ENCODE results near the gene MACF1. TPM values are rescaled to one million over a fixed set of nuclear protein-coding genes. Genes with fewer than 3 reads are reported as not detected.

Gene MACF1
- total RNA-seq, 1 experiment from 2014 or later, result 190 TPM

GRCh38 chr1:39387452-39387851, 183.0 kb downstream of the MACF1 start:
- Histone ChIP-seq H2BK12ac (ENCODE audit: insufficient read length, low read depth, low read length) (no peak overlapping the region), H4K91ac (ENCODE audit: insufficient read length, low read depth, low read length) (no peak overlapping the region), H3K23ac (ENCODE audit: insufficient read length, low read depth, low read length) (no peak overlapping the region), H2BK120ac (ENCODE audit: low read depth, low read length, poor library complexity, severe bottlenecking) (no peak overlapping the region), H2BK5ac (ENCODE audit: insufficient read length, low read length) (no peak overlapping the region), H3K27ac (ENCODE audit: insufficient read length, low read depth, low read length) (no peak overlapping the region), H3K9ac (ENCODE audit: extremely low read depth, insufficient read length, low read length) (no peak overlapping the region), H4K5ac (ENCODE audit: insufficient read length, low read depth, low read length) (no peak overlapping the region), H4K8ac (replicated peaks; ENCODE audit: insufficient read length, low read depth, low read length) (no peak overlapping the region), H3K23me2 (ENCODE audit: insufficient read length, low read depth, low read length, poor library complexity, severe bottlenecking) (no peaks in the 10 kb centered on the region), H2AFZ (ENCODE audit: low read length) (no peak overlapping the region), H2BK15ac (ENCODE audit: low read depth, low read length) (no peak overlapping the region), H3K79me2 (ENCODE audit: insufficient read depth, low read length) (no peaks in the 10 kb centered on the region; the same call in 1 of the 2 replicates), H3K27me3 (ENCODE audit: insufficient read depth, low read length) (peaks cover 2% of the 10 kb centered on the region; the same call in 1 of the 2 replicates), H2BK20ac (ENCODE audit: low read depth, low read length, poor library complexity, severe bottlenecking) (no peak overlapping the region), H3K4me1 (ENCODE audit: insufficient read depth, low read length) (peaks cover 3% of the 10 kb centered on the region; the same call in 1 of the 2 replicates), H3T11ph (ENCODE audit: low read length) (no peak overlapping the region), H3K9me3 (ENCODE audit: control insufficient read depth, low read depth, low read length) (no peaks in the 10 kb centered on the region), H3K18ac (ENCODE audit: insufficient read length, low read depth, low read length) (no peak overlapping the region), H3K56ac (ENCODE audit: insufficient read length, low read depth, low read length) (no peak overlapping the region), H3K4me2 (ENCODE audit: insufficient read depth, insufficient read length, low read length) (no peak overlapping the region), H3K14ac (ENCODE audit: insufficient read depth, low read length) (no peak overlapping the region), H3K79me1 (ENCODE audit: insufficient read depth, low read depth, low read length, poor library complexity, severe bottlenecking) (peaks cover 3% of the 10 kb centered on the region), H3K4ac (ENCODE audit: low read depth, low read length) (no peak overlapping the region), H4K20me1 (ENCODE audit: control insufficient read depth, insufficient read depth, insufficient read length) (peaks cover 4% of the 10 kb centered on the region), H2AK5ac (ENCODE audit: insufficient read length, low read length) (no peak overlapping the region)
- Mint-ChIP-seq H3K9me3 (no peaks in the 10 kb centered on the region), H3K27me3 (ENCODE audit: low read depth) (no peaks in the 10 kb centered on the region), H3K36me3 (ENCODE audit: insufficient read depth in 1 of 3, low read depth in 3 of 3) (peaks cover 33 to 80% (median 60%) of the 10 kb centered on the region in 3 experiments; a peak in 6 of 7 replicates), H3K27ac (no peak overlapping the region), H3K4me1 (peaks cover 12 to 14% of the 10 kb centered on the region in 2 experiments), H3K4me3 (no peak overlapping the region)
- TF ChIP-seq, protein P1, sequence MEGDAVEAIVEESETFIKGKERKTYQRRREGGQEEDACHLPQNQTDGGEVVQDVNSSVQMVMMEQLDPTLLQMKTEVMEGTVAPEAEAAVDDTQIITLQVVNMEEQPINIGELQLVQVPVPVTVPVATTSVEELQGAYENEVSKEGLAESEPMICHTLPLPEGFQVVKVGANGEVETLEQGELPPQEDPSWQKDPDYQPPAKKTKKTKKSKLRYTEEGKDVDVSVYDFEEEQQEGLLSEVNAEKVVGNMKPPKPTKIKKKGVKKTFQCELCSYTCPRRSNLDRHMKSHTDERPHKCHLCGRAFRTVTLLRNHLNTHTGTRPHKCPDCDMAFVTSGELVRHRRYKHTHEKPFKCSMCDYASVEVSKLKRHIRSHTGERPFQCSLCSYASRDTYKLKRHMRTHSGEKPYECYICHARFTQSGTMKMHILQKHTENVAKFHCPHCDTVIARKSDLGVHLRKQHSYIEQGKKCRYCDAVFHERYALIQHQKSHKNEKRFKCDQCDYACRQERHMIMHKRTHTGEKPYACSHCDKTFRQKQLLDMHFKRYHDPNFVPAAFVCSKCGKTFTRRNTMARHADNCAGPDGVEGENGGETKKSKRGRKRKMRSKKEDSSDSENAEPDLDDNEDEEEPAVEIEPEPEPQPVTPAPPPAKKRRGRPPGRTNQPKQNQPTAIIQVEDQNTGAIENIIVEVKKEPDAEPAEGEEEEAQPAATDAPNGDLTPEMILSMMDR (conservative IDR thresholded peaks at IDR 0.05), result no peak; the same call in 2 of the 3 replicates
- no peak for DNase-seq
- no CpG with 5 or more reads among the region's 4 CpGs for WGBS (ENCODE audit: extremely low coverage, insufficient read length, low lambda C conversion rate)
